Fibroblast of villous mesenchyme (primary cell): Measurements from ENCODE around the gene PSAT1. TPM values are rescaled to one million over a fixed set of nuclear protein-coding genes. Genes with fewer than 3 reads are reported as not detected.

Source experiments
- DNase-seq: peaks from one replicate; pipeline ENCODE4 v3.0.0-alpha.2; 2010; ENCODE audit warnings: low read depth
- H3K4me3 ChIP-seq: 2 replicates; pipeline ENCODE4 v1.5.1; 2011; ENCODE audit warnings: low read depth, mild to moderate bottlenecking, low read length
- CTCF ChIP-seq: IDR thresholded peaks from 2 replicates; pipeline ENCODE4 v1.5.1; 2012; ENCODE audit warnings: low read depth, mild to moderate bottlenecking, low read length; ENCODE audit not compliant: insufficient read depth
- total RNA-seq: library from RNA; depleted of rRNA; stranded (reverse); fragments of >200 nt; gene quantifications from 2 replicates; pipeline ENCODE4 v1.2.3, GENCODE V29; 2012

The PSAT1 gene
- total RNA-seq, 1 donor: 106 TPM

GRCh38 chr9:78262655-78263054 is 34.3 kb upstream of the PSAT1 start:
- DNase-seq: no peak
- no peak for TF ChIP-seq CTCF
- no peak overlapping the region for H3K4me3 ChIP-seq

DNA sequence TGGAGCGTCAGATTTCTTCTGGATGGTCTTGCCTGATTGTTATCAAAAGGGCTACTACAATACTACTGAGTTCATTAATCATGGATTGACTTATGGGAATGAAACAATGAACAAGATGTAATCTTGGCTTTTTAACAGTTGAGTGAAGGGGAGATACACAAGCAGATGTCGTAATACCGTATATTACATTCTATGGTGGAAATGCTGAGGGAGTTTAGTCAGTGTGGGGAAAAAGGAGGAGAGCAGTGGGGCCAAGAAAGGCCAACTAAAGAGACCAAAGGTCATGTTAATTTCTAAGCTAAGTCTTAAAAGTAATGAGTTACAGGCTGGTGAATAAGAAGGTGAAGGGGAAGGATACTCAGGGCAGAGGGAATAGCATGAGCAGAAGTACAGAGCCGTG is 29.0 kb upstream of the PSAT1 start:
- no peak for DNase-seq
- TF ChIP-seq CTCF: no peak

DNA sequence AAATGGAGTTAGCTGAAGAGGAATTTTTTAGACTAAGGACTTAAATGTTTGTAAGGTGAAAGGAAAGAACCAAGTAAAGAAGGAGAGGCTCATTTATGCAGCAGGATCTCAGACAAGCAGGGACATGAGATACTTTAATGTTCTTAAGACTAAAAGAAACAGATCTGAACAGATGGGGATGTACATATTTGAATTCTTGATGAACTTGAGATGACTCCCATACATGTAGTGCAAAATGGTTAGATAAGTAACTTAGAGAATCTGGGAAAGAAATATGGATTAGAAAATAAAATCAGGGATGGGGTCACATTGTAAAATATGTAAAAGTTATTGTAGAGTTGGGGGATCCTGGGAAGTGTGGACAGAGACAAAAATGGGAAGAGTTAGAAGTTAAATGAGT is 27.1 kb upstream of the PSAT1 start:
- no peak for DNase-seq
- no peak overlapping the region for H3K4me3 ChIP-seq
- no peak for TF ChIP-seq CTCF

More for the DNA sequence above, 29.0 kb upstream of the PSAT1 start:
- H3K4me3 ChIP-seq: no peak overlapping the region

- no peak for DNase-seq
- no peak for TF ChIP-seq CTCF
- no peak overlapping the region for H3K4me3 ChIP-seq
Observed at GRCh38 chr9:78272307-78272706, 24.6 kb upstream of the PSAT1 start.

DNA sequence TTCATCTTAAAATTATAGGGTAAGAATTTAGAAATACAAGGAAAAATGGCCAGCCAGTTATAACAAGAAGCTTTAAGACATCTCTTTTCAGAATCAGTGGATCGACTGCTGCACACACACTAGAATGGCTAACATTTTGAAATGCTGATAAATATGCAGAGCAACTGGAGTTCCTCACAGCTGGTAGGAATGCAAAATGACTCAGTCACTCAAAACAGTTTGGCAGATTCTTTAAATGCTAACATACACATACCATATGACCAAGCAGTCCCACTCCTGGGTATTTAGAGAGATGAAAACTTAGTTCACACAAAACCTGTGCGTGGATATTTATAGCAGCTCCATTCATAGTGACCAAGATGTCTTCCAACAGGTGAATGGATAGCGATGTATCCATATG is 23.2 kb upstream of the PSAT1 start:
- no peak overlapping the region for H3K4me3 ChIP-seq
- no peak for TF ChIP-seq CTCF

DNA sequence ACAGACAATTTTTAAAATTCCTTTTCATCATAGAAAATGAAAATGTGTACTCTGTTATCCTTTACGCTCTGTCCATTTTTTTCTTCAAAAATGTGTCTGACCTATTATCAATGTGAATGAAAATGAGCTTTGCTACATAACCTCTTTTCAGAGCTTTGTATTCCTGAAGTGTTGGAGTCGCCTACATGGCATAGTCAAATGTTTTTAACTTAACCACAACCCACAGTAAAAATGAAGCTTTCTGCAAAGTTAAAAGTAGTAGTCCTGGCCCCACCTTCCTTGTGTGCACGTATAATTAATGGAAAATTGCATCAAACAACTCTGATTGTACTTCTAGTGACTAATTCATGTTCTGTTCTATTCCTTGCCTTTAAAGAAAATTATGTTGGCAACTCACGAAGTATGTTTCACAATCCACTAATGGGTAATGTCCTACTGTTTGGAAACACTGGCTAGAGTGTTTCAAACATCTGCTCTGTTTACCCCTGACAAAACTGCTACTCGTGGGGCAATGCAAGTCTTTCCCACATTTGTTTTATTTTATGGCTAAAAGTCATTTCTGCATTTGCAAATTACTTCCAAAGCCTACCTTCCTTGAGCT is 18.6 kb upstream of the PSAT1 start:
- H3K4me3 ChIP-seq: no peak overlapping the region
- peak; percentile 87 for DNase-seq
- TF ChIP-seq CTCF: no peak

More for the DNA sequence above, 23.2 kb upstream of the PSAT1 start:
- no peak for DNase-seq

GRCh38 chr9:78278801-78279200 is 18.1 kb upstream of the PSAT1 start:
- H3K4me3 ChIP-seq: no peak overlapping the region
- TF ChIP-seq CTCF: no peak
- DNase-seq: no peak
